ENCODE measurements around the gene TSPO2.

DNA sequence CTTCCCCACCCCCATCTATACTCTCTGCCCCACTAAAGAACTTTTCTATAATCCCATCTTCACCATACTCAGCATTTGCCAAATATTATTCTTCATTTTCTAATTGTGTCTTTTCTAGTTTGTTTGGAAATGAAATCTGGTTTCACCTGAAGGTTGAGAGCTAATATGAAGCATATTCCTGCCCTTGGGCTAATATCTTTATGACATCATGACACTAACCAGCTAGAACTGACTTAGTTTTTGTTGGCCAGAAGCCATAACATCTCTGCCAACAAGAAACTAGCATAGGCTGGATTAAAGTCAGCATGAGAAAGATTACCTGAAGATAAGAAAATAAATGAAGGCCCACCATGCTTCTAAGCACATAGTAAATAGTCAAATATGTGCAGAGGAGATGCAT lies 20.0 kb upstream of the TSPO2 start:
- TF ChIP-seq POLR2AphosphoS5 (IDR thresholded peaks at IDR 0.05): no peak
- TF ChIP-seq, protein P1, sequence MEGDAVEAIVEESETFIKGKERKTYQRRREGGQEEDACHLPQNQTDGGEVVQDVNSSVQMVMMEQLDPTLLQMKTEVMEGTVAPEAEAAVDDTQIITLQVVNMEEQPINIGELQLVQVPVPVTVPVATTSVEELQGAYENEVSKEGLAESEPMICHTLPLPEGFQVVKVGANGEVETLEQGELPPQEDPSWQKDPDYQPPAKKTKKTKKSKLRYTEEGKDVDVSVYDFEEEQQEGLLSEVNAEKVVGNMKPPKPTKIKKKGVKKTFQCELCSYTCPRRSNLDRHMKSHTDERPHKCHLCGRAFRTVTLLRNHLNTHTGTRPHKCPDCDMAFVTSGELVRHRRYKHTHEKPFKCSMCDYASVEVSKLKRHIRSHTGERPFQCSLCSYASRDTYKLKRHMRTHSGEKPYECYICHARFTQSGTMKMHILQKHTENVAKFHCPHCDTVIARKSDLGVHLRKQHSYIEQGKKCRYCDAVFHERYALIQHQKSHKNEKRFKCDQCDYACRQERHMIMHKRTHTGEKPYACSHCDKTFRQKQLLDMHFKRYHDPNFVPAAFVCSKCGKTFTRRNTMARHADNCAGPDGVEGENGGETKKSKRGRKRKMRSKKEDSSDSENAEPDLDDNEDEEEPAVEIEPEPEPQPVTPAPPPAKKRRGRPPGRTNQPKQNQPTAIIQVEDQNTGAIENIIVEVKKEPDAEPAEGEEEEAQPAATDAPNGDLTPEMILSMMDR (IDR thresholded peaks at IDR 0.05): no peak

Data from prostate gland (tissue), 2 donors.